ENCODE results near the gene FAN1.
"Not testable (repeated sequence)": the region's sequence is repeated elsewhere in the genome, so short reads cannot be mapped to it uniquely, and the experiment has no call there.

Gene FAN1

DNA sequence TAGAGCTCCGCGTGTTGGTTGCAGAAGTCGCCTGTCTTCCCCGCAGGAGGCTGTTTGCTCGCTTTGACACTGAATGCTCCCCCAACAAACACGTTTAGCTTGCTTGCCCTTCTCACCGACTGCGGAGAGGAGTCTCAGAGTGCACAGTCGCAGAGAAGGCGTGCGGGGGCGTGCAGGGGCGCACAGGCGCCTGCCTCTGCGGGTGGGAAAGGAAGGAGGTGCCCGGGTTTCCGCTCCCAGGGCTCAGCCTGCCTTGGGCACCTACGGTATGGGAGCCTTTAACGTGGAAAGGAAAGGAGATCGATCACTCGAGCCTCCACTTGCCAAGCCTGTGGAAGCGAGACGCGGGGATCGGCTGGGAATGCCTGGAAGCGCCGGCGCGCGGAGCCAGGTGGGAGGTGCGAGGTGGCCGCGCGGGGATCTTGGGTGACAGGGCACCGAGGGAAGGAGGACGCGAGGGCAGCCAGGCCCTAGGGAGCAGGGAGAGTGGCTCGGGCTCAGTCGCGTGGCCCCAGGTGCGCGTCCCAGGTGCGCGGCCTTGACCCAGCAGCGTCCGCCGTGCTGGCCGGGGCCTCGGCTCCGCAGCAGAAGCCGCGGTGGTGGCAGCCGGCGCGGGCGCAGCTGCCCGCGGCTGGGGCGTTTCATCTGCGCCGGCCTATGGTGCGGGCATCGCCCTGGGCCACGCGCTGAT lies at the start of gene FAN1:
TSS of gene FAN1 (plus strand) at position 419 of the 691 bp plus-strand sequence. CDS start 749 bp downstream, outside the sequence.
- DNase-seq (ENCODE audit: low read depth in 2 of 2), result peak; percentile 61 to 76

DNA sequence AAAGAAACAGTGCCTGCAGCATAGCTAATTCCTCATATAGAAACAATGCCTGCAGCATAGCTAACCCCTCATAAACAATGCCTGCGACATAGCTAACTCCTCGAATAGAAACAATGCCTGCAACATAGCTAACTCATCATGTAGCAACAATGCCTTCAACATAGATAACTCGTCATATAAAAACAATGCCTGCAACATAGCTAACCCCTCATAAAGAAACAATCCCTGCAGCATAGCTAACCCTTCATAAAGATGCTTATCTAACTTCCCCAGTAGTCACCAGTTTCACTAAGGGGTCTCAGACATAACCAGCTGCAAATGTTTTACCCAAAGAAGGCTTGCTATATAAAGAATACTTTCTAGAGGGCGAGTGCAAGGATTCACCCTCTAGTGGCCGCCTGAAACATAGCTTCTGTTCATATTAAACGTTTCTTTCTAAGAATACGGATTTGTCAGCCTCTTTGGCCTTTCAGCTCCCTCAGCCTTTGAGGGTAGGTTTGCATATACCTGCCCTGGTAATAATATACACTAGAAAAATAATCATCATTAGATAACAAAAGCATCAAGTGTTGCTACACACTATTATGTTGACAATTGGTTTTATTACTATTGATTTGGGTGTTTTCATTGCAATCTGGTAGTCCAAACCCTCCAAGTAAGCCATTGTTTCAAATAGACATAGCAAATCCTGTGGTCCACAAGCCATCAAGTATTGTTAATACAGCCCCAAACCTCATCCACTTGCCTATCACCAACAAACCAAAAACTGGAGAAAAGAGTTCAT lies 44.4 kb upstream of the FAN1 start:
- DNase-seq (ENCODE audit: low read depth in 2 of 2), result no peak

DNA sequence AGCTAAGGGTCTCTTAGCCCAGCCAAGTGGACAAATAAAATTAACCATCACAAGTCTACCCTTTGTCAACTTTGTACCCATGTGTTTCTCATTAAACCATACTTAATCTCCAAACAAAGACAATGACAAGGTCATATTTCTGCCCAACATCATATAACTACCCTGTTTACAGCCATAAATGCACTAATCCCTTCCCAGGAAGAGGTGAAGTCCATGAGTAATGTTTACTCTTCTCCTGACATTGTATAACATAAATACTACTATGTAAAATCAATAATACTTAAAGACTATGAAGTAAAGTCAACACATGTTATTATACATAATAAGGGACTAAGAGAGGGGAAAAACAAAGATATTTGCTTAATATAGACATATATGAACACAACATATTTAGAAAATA lies 38.5 kb upstream of the FAN1 start:
- DNase-seq (ENCODE audit: low read depth in 2 of 2), result no peak

DNA sequence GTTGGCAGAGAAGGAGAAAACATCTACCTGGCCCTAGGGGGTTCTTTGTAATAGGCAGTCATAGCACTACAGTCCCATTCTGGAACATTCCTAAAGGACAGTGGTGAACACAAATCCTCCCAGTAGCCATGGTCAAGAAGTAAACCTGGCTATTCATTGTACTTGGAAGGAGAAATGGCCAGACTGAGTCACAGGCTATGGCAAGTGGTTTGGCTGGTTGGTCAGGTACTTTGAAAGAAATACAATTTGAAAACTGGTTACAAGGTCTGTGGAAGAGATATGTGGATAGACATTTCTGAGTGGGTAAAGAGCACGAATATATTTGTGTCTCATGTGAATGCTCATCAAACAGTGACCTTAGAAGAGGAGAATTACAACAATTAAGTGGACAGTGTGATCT lies 33.0 kb upstream of the FAN1 start:
- DNase-seq (ENCODE audit: low read depth in 2 of 2), result no peak

DNA sequence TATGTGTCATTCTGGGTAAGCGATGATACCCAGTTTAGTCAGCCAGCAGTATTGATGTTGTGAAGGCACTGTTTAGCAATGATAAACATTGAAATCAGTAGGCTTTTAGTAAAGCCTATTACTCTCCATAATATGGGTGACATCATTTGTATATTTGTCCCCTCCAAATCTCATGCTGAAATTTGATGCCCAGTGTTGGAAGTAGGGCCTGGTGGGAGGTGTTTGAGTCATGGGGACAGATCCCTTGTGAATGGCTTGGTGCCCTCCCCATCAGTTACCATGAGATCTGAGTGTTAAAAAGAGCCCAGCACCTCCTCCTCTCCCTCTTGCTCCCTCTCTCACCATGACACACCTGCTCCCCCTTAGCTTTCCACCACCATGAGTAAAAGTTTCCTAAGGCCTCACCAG lies 31.4 kb upstream of the FAN1 start:
- no peak for DNase-seq (ENCODE audit: low read depth in 2 of 2)

DNA sequence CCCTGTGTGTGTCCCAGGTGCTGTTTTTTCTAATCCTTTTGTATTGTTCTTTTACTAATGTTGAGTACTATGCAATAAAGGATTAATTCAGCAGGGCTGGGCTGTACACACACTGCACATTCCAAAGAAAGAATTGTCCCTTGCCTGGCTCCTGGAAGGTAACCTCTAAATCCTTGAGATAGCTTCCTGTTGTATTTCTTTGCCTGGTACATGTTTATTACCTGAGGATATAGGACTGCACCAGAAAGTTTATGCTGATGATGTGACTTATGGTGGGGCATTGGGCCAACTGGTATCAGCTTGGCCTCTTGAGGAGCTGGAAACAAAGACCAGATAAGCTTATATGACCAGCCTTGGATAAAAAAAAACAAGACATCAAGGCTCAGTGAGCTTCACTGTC lies 26.6 kb upstream of the FAN1 start:
- no peak for DNase-seq (ENCODE audit: low read depth in 2 of 2)

DNA sequence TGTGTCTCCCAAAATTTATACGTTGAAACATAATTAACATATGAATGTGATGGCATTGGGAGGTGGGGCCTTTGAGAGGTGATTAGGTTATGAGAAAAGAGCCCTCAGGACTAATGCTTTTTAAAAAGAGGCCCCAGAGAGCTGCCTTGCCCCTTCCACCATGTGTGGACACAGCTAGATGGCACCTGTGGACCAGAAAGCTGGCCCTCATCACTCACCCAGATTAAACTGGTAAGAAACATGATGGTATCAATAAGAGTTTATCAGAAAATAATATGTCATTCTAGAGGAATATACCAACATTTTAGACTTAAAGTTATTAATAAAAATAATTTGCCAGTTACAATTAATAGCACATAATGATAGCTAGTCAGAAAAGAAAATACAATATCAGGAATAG lies 25.2 kb upstream of the FAN1 start:
- DNase-seq (ENCODE audit: low read depth in 2 of 2), result no peak

DNA sequence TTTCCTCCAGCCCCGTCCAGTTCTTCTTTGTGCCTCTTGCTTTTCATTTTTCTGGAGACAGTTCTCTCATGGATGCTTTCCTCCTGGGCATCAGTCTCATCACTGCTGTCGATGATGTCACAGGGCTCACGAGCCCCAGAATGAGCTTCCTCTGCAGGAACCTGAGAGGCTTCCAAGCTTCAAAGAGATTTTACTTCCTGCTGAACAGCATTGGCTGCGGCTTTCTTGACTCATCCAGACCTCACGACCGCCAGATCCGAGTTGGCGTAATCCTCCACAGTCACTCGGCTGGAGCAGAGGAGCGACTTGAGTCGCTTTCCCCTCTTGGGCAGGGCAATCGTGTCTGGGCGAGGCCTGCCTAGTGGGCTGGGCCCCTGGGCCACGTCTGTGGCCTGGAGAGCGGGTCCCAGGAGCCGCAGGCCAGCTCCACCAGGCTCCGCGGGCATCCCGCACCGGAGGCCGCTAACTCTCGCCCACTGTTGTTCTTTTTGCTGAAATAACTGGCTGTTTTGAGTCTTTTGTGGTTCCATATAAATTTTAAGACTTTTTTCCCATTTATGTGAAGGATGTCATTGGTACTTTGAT lies 20.8 kb upstream of the FAN1 start:
- peak in 1 of 2 donors; percentile 2 for DNase-seq (ENCODE audit: low read depth in 2 of 2)

DNA sequence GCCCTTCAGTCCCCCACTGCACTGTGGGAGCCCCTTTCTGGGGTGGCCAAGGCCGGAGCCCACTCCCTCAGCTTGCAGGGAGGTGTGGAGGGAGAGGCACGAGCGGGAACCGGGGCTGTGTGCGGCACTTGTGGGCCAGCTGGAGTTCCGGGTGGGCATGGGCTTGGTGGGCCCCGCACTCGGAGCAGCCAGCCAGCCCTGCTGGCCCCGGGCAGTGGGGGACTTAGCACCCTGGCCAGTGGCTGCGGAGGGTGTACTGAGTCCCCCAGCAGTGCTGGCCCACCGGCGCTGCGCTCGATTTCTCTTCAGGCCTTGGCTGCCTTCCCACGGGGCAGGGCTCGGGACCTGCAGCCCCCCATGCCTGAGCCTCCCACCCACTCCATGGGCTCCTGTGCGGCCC lies 20.0 kb upstream of the FAN1 start:
- DNase-seq (ENCODE audit: low read depth in 2 of 2), result not testable (repeated sequence)

DNA sequence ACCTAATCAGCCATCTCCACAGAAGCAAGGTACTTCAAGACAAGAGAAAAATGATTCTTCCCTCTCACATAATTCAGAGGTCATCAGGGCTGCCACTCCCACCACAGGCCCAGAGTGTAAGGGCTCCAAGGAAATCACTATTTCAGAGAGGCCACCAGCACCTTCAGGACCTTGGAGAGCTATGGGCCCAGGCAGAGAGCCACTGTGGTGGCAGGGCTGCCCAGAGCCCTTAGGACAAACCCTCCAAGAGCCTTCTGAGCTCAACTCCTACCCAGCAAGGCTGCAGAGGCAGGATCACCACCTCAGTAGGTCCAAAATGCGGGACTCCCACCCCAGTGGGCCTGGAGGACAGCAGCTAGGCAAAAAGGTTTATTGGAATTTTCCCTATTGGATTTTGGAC lies 17.9 kb upstream of the FAN1 start:
- DNase-seq (ENCODE audit: low read depth in 2 of 2), result no peak

DNA sequence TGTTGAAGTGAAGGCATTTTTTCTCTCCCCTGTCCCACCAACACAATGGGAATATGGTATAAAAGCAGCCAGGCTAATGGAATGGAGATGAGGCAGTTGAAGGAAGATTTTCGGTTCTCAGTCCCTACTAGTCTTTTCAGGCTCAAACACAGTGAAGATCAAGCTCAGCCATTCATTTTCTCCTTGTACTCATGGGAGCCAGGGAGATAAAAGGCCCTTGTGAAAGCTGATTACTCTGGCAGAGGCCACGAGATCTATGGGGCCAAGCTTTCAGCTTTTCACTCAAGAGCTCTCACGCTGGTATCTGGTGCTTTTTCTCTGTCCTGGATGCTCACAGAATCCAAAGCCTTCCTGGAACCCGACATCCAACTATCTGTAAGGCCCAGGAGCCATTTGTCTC lies 14.5 kb upstream of the FAN1 start:
- no peak for DNase-seq (ENCODE audit: low read depth in 2 of 2)

DNA sequence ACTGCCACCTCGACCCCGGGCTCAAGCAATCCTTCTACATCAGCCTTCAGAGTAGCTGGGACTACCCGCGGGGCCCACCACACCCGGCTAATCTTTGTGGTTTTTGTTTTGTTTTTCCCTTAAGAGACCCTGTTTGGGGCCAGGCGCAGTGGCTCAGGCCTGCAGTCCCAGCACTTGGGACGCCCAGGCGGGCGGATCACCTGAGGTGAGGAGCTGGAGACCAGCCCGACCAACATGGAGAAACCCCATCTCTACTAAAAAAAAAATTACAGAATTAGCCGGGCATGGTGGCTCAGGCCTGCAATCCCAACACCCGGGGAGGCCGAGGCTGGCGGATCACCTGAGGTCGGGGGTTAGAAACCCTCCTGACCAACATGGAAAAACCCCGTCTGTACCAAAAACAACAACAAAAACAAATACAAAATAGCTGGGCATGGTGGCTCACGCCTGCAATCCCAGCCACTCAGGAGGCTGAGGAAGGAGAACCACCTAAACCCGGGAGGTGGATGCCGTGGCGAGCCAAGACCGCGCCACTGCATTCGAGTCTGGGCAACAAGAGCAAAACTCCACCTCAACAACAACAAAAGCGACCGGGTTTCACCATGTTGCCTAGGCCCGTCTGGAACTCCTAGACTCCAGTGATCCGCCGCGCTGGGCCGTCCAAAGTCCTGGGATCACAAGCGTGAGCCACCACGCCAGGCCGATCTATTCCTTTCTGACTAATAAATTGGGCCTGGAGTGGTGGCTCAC lies 8.1 kb upstream of the FAN1 start:
- no peak for DNase-seq (ENCODE audit: low read depth in 2 of 2)

DNA sequence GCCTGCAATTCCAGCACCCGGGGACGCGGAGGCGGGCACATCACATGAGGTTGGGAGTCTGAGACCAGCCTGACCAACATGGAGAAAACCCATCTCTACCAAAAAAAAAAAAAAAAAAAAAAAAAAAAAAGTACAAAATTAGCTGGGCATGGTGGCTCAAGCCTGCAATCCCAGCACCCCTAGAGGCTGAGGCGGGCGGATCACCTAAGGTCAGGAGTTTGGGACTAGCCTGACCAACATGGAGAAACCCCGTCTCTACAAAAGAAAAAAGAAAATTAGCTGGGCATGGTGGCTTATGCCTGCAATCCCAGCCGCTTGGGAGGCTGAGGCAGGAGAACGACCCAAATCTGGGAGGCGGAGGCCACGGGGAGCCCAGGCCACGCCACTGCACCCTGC lies 7.5 kb upstream of the FAN1 start:
- no peak for DNase-seq (ENCODE audit: low read depth in 2 of 2)

DNA sequence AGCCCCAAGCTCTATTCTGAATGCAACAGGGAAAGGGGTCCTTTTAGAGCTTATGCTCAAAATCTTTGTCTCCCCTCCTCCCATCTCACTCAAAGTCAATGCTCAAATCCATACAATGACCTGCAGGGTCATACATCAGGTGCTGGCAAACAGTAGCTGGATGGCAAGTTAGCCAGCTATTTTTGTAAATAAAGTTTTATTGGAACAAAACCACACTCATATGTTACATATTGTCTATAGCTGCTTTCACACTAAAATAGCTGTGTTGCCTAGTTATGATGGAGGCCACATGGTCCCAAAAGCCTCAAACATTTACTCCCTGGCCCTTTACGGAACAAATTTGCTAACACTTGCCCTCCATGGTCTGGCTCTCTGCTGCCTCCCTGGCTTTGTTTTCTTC lies 1.8 kb upstream of the FAN1 start:
- DNase-seq (ENCODE audit: low read depth in 2 of 2), result no peak

DNA sequence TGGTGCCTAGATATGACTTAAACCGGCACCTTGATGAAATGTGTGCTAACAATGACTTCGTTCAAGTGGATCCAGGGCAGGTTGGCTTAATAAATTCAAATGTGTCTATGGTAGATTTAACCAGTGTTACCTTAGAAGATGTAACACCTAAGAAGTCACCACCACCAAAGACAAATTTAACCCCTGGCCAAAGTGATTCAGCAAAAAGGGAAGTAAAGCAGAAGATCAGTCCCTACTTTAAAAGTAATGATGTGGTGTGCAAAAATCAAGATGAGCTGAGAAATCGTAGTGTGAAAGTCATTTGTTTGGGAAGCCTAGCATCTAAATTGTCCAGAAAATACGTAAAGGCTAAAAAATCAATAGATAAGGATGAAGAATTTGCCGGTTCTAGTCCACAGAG lies 1.1 kb downstream of the FAN1 start:
- no peak for DNase-seq (ENCODE audit: low read depth in 2 of 2)

DNA sequence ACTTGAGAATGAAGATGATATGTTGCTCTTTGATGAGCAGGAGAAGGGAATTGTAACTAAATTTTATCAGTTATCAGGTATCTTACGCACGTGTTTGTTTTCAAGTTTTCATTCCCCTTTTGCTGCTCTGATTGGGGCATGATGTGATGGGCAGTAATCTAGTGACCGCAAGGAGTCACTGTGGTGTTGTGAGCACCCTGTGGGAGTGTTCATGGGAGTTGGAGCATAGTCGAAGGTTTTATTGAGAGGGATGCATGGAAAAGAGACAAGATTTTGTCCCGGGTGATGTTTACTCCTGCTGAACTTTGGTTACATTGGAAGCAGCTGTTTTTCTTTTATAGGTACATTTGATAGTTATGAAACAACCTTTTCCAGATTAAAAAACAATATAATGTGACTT lies 2.1 kb downstream of the FAN1 start:
- DNase-seq (ENCODE audit: low read depth in 2 of 2), result no peak

DNA sequence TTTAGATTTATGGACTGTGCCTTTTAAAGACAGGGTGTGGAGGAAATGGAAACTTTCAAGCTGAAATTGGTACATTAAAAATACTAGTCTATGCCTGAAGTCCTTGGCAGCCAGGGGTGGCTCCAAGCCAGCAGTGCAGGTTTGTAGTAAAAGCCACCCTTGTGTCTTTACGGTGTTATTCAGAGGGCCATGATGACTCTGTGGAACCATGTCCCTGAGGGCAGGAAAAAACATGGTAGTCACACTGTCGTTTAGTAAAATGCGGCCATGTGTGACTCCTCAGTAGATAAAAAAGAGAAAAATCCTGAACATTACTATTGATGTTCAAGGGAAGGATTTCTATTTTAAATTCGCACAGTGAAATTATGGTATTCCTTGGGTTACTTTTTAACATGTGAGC lies 2.7 kb downstream of the FAN1 start:
- no peak for DNase-seq (ENCODE audit: low read depth in 2 of 2)

DNA sequence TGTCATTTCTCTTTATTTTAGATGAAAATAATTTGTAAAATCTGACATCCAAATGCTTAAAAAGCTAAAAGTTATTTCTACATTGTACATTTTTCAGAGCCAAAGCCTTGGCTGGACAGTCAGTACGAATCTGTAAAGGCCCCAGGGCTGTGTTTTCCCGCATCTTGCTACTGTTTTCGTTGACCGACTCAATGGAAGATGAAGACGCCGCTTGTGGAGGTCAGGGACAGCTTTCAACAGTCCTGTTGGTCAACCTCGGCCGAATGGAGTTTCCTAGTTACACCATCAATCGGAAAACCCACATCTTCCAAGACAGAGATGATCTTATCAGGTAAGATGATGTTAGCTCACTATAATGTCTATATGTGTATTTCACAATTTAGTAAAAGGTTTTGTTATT lies 10.0 kb downstream of the FAN1 start:
- no peak for DNase-seq (ENCODE audit: low read depth in 2 of 2)

DNA sequence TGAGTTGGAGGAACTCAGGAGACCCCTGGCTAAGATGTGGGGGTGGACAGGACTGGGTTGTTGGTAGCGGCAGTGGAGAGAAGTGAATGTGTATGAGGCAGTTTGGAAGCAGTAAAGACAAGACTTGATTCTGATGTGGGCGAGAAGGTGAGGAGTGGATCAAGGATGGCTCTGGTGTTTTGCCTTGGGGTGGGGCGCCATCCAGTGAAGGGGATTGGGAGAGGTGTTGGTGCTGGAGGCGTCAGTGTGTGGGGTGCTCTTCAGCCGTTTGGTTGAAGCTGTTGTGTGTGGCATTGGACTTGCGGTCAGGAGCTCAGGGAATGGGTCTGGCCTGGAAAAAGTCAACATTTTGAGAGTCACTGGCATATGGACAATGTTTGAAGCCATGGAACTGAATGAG lies 13.3 kb downstream of the FAN1 start:
- DNase-seq (ENCODE audit: low read depth in 2 of 2), result no peak

DNA sequence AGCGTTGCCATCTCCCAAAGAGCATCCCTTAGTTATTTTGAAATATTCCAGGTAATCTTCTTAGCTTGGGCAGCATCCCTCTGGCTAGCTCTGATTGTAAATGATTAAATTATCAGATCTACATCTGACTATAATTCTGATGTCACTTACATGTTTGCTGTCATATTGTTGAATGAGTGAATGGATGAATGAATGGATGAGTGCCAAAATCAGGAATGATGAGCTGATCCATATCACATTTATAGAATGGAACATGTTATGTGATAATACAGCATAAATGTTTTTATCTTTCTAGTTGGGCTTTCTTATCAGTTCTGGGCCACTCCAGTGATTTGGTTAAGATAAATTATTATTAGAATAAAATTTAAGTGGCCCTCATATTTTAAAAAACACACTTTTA lies 14.0 kb downstream of the FAN1 start:
- no peak for DNase-seq (ENCODE audit: low read depth in 2 of 2)

DNA sequence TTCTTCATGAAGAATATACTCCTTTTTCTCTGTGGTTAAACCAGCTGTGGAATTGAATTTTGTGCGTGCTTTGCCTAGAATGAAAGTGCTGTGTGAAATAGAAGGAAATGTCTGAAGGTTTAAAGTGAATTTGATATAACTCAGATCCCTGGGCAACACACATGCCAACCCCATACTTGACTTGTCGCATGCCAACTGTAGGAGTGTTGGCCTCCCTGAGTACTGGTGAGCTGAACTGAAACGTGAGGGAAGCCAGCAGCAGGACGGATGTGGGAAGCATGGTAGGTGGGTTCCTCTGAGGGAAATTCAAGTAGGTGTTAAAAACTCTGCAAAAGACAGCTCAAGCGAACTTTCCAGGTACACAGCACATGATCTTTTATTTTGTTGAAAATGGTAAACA lies 14.7 kb downstream of the FAN1 start:
- DNase-seq (ENCODE audit: low read depth in 2 of 2), result no peak

DNA sequence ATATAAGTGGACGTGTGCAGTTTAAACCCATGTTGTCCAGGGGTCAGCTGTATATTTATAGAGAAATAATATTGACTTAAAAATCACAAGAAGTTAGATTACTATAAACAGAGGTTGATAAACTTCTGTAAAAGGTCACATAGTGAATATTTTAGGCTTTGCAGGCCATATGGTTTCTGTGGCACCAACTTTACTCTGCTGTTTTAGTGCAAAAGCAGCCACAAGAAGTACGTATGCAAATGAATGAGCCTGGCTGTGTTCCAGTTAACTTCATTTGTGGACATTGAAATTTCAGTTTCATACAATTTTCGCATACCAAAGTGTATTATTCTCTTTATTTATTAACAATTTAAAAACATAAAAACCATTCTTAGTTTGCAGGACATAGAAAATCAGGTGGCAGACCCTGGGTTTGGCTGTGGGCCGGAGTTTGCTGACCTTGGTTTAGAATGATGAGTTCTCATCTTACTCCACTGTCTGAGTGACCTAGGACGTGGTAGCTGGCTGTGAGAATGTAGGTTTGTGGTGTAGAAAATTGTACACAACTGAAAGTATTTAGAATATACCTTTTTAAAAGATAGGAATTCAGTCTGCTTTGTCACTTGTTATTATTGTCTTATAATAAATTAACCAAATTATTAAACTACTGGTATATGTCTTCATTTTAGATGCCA lies 16.3 kb downstream of the FAN1 start:
- no peak for DNase-seq (ENCODE audit: low read depth in 2 of 2)

Data from stimulated activated CD8-positive, alpha-beta memory T cell treated with anti-CD3 and anti-CD28 coated beads, Interleukin-2, amount 100 ng/mL, for 48 hours (primary cell).